Measurements from ENCODE around the gene C1orf122.

Gene C1orf122

DNA sequence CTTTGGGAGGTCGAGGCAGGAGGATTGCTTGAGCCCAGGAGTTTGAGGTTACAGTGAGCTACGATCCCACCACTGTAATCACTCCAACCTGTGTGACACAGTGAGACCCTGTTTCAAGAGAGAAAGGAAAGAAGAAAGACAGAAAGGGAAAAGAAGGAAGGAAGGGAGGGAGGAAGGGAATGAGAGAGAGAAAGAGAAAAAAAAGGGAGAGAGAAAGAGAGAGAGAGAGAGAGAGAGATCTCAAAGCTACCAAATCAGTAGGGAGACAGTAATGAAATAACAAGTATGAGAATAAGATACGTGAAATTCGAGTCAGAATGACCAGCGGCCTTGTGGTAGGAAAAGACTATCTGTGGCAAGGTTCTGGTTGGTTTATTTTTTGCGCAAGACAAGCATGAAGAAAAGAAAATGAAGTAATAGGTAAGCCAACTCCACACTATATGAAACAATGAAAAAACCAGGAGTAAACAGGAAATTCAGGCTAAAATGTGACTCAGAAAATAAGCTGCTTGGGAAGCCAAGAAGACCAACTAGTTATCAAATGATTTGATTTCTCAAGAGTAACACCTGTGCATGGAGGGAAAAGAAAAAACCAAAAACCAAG lies 42.9 kb downstream of the C1orf122 start:
- TF ChIP-seq, protein P1, sequence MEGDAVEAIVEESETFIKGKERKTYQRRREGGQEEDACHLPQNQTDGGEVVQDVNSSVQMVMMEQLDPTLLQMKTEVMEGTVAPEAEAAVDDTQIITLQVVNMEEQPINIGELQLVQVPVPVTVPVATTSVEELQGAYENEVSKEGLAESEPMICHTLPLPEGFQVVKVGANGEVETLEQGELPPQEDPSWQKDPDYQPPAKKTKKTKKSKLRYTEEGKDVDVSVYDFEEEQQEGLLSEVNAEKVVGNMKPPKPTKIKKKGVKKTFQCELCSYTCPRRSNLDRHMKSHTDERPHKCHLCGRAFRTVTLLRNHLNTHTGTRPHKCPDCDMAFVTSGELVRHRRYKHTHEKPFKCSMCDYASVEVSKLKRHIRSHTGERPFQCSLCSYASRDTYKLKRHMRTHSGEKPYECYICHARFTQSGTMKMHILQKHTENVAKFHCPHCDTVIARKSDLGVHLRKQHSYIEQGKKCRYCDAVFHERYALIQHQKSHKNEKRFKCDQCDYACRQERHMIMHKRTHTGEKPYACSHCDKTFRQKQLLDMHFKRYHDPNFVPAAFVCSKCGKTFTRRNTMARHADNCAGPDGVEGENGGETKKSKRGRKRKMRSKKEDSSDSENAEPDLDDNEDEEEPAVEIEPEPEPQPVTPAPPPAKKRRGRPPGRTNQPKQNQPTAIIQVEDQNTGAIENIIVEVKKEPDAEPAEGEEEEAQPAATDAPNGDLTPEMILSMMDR (IDR thresholded peaks at IDR 0.05; ENCODE audit: low read depth, low read length) = no peak
- no peak for DNase-seq (ENCODE audit: low read depth, low spot score)
- in situ Hi-C loops (cut with HindIII; ENCODE audit: low sequenced_read_pairs) = no loop called here
- H3K4me3 ChIP-seq (ENCODE audit: low read depth, low read length) = no peak overlapping the region

DNA sequence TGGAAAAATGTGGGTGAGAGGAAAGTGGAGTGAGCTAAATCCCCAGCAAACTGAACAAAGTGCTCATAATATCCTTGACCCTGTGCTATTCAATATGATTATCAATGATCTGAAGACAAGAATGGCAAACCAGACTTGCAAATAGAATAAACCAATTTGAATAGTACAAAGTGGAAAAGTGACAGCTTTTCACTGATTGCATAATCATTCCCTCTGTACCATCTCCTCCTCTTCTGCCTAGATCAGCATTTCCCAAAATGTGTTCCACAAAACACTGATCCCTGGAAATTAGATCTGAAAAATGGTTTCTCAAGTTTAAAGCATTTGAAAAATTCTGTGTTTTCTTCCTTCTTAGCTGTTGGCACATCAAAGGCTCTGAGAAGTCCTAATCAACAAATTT lies 43.7 kb downstream of the C1orf122 start:
- no peak overlapping the region for H3K4me3 ChIP-seq (ENCODE audit: low read depth, low read length)
- no peak for DNase-seq (ENCODE audit: low read depth, low spot score)
- TF ChIP-seq, protein P1 (IDR thresholded peaks at IDR 0.05; ENCODE audit: low read depth, low read length) = no peak
- in situ Hi-C loops (cut with HindIII; ENCODE audit: low sequenced_read_pairs) = no loop called here

DNA sequence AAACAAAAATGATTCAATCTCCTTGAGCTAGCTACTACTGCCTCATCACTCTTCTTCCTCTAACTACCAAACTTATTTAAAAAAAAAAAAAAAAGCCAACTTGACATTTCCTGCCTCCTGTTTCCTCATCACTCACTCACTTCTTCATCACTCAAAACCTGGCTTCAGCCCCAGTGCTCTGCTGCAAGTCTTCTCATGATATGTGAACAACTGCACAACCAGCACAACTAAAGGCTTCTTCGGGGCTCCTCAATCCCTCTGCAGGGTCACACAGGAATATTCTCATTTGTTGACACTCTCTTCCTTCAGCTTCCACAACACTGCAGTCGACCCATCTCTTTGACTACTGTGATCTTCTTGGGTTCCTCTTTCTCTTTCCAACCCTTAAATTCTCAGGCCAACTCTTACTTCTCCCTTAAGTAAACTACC lies 44.2 kb downstream of the C1orf122 start:
- H3K4me3 ChIP-seq (ENCODE audit: low read depth, low read length) = no peak overlapping the region
- no peak for DNase-seq (ENCODE audit: low read depth, low spot score)

DNA sequence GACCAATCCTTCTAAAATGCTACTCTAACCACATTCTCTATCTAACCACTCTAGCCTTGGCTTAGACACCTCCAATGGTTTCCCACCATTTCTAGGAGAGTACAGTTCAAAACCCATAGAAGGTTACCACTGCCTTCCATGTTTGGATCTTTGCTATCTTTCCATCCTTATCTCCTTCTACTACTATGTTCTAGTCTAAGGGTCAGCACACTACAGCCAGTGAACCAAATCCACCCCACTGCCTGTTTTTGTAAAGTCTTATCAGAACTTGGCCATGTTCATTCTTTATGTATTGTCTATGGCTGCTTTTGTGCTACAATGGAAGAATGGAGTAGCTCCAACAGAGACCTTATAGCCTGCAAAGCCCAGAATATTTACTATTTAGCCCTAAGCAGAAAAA lies 45.6 kb downstream of the C1orf122 start:
- no peak for DNase-seq (ENCODE audit: low read depth, low spot score)
- in situ Hi-C loops (cut with HindIII; ENCODE audit: low sequenced_read_pairs) = no loop called here
- H3K4me3 ChIP-seq (ENCODE audit: low read depth, low read length) = no peak overlapping the region
- TF ChIP-seq, protein P1 (IDR thresholded peaks at IDR 0.05; ENCODE audit: low read depth, low read length) = no peak

More for the DNA sequence above, 44.2 kb downstream of the C1orf122 start:
- TF ChIP-seq, protein P1 (IDR thresholded peaks at IDR 0.05; ENCODE audit: low read depth, low read length) = no peak
- in situ Hi-C loops (cut with HindIII; ENCODE audit: low sequenced_read_pairs) = no loop called here

DNA sequence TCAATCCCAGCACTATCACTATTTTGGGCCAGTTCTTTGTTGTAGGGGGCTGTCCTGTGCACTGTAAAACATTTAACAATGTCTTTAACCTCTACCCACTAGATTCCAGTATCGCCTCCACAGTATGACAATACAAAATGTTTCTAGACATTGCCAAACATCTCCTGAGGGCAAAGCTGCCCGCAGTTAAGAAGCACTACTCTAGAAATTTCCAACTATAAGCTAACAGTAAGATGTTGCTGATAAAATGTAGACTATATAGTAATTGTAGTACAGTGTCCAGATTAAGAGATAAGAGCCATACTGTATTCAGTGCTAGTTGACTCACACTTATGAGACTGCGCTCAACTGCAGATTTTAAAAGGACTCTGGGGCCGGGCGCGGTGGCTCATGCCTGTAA lies 46.8 kb downstream of the C1orf122 start:
- H3K4me3 ChIP-seq (ENCODE audit: low read depth, low read length) = no peak overlapping the region
- DNase-seq (ENCODE audit: low read depth, low spot score) = no peak
- TF ChIP-seq, protein P1 (IDR thresholded peaks at IDR 0.05; ENCODE audit: low read depth, low read length) = no peak
- in situ Hi-C loops (cut with HindIII; ENCODE audit: low sequenced_read_pairs) = no loop called here

All from astrocyte of the spinal cord (primary cell).